Spinal cord (tissue), 10 donors: ENCODE measurements around the gene CD244. TPM values are rescaled to one million over a fixed set of nuclear protein-coding genes. Genes with fewer than 3 reads are reported as not detected.

Source experiments
- DNase-seq, 6 donors: peaks; one replicate each; pipeline versions ENCODE4 v3.0.0 to v3.0.0-alpha.2; 2013 to 2015; ENCODE audit warnings: low spot score in 6 of 6, low read depth in 4 of 6
- H3K27ac ChIP-seq: one replicate; pipeline ENCODE4 v1.5.1; 2013; ENCODE audit warnings: low read depth, low read length, control low read depth
- H3K27me3 ChIP-seq: one replicate; pipeline ENCODE4 v1.6.1; 2013; ENCODE audit warnings: low read length; ENCODE audit not compliant: control insufficient read depth, insufficient read depth
- H3K36me3 ChIP-seq: one replicate; pipeline ENCODE4 v1.6.1; 2013; ENCODE audit warnings: low read length; ENCODE audit not compliant: control insufficient read depth, insufficient read depth
- H3K4me1 ChIP-seq: one replicate; pipeline ENCODE4 v1.6.1; 2013; ENCODE audit warnings: low read length; ENCODE audit not compliant: control insufficient read depth, insufficient read depth
- H3K4me3 ChIP-seq: one replicate; pipeline ENCODE4 v1.5.1; 2013; ENCODE audit warnings: low read depth, low read length, control low read depth
- H3K9me3 ChIP-seq: one replicate; pipeline ENCODE4 v1.6.1; 2013; ENCODE audit warnings: low read length; ENCODE audit not compliant: control insufficient read depth, insufficient read depth
- WGBS: methylation state at CpG from one replicate; pipeline ENCODE4 v1.1.5; 2013; ENCODE audit warnings: missing lambda C conversion rate; ENCODE audit not compliant: insufficient coverage; 5-methylcytosine and 5-hydroxymethylcytosine counted together
- polyA plus RNA-seq, 2 donors: library from polyadenylated mRNA; unstranded; fragments of 120-200 nt; gene quantifications; one replicate each; pipeline ENCODE4 v1.2.1, GENCODE V29; 2013; ENCODE audit not compliant: insufficient read length in 2 of 2
- total RNA-seq, 2 donors: library from RNA; depleted of rRNA in 1 of 2; stranded (reverse); fragments of 120-200 nt in 1 of 2; fragments of >200 nt in 1 of 2; gene quantifications; one replicate each; pipeline versions ENCODE4 v1.2.3 to v1.2.4, GENCODE V29; 2013 to 2014
- donor health status: healthy.

Gene CD244
- total and polyA plus RNA-seq, 4 donors: 0.11 to 0.69 TPM; not detected in 2

DNA sequence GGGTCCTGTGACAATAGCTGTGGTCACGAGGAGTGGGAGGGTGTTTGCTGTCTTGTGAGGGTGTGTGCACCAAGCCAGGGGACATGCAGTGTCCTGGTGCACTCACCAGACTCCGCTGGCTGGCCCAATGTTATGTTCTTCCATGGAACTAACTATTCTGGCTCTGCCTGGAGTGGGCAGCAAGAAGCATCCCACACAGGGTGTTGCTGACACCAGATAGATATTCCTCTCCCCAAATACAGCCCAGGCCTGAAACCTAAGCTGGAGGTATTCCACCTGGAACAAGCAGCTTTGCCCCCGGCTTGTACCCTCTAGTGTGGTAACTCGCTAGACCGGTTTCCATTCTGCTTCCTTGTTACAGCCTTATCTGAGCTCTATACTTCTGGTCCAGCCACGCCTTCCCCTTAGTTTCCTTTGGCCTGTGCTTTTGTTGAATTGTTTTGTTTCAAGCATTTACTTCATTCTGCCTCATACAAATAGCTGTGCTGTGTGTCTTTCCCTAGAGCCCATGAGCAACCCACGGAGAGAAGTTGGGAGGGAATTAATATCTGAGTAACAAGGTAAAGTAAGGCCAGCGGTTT lies 81.4 kb downstream of the CD244 start:
- H3K4me1 ChIP-seq: no peaks in the 10 kb centered on the region
- no peak for DNase-seq
- WGBS: 75% methylated on average over 3 of the region's 8 CpGs

DNA sequence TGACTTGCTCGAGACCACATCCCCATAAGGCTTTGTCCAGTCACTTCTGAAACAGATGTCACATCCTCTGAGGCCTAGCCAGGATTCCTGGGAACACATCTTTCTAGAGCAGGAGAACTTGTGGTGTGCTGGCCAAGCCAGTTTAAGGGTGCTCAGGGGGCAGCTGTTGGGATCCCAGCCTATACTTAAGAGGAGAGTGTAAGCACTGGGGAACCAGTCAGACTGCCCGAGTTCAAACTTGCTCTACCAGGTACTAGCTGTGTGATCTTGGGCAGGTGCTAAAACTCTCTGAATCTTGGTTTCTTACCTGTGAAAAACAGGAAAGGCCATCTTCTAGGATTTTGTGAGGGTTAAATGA lies 82.3 kb downstream of the CD244 start:
- Histone ChIP-seq H3K4me3 (no peak overlapping the region), H3K27ac (no peak overlapping the region), H3K4me1 (no peaks in the 10 kb centered on the region), H3K9me3 (no peaks in the 10 kb centered on the region), H3K27me3 (no peaks in the 10 kb centered on the region), H3K36me3 (no peaks in the 10 kb centered on the region)
- 80% methylated on average over 2 of the region's 2 CpGs for WGBS
- no peak for DNase-seq

More for the DNA sequence above, 81.4 kb downstream of the CD244 start:
- Histone ChIP-seq H3K4me3 (no peak overlapping the region), H3K27me3 (no peaks in the 10 kb centered on the region), H3K27ac (no peak overlapping the region), H3K9me3 (no peaks in the 10 kb centered on the region), H3K36me3 (no peaks in the 10 kb centered on the region)

Other genes with a start within 250 kb of the CD244 start
- not detected for gene SLAMF1, start 215.8 kb downstream of the CD244 start, total RNA-seq
- not detected for gene SLAMF1, start 215.8 kb downstream of the CD244 start, polyA plus RNA-seq
- gene CD48, start 151.1 kb downstream of the CD244 start, total RNA-seq: 1 to 10 TPM; 1.1 to 9.4 TPM
- under 1 TPM in 1 of 2 donors, not detected in 1; 0.62 TPM for gene CD48, start 151.1 kb downstream of the CD244 start, polyA plus RNA-seq
- gene SLAMF7, start 123.6 kb downstream of the CD244 start, total RNA-seq: under 1 TPM; 0.11 to 0.59 TPM
- not detected for gene SLAMF7, start 123.6 kb downstream of the CD244 start, polyA plus RNA-seq
- gene LY9, start 66.7 kb downstream of the CD244 start, total RNA-seq: under 1 TPM in 1 of 2 donors, not detected in 1; 0.10 TPM
- under 1 TPM; 0.15 to 0.35 TPM for gene LY9, start 66.7 kb downstream of the CD244 start, polyA plus RNA-seq
- 1 to 10 TPM in 1 of 2 donors, under 1 TPM in 1; 0.22 to 1.1 TPM for gene ITLN1, start 22.3 kb upstream of the CD244 start, total RNA-seq
- not detected for gene ITLN1, start 22.3 kb upstream of the CD244 start, polyA plus RNA-seq
- under 1 TPM; 0.17 to 0.20 TPM for gene ITLN2, start 91.9 kb upstream of the CD244 start, total RNA-seq
- under 1 TPM in 1 of 2 donors, not detected in 1; 0.21 TPM for gene ITLN2, start 91.9 kb upstream of the CD244 start, polyA plus RNA-seq
- 10 to 100 TPM in 1 of 2 donors, 1 to 10 TPM in 1; 9.5 to 23.7 TPM for gene F11R, start 158.3 kb upstream of the CD244 start, total RNA-seq
- 10 to 100 TPM in 1 of 2 donors, 1 to 10 TPM in 1; 7.0 to 13.0 TPM for gene F11R, start 158.3 kb upstream of the CD244 start, polyA plus RNA-seq
- gene TSTD1, start 176.1 kb upstream of the CD244 start, total RNA-seq: 10 to 100 TPM; 12.1 to 25.5 TPM
- 10 to 100 TPM; 10.5 to 33.5 TPM for gene TSTD1, start 176.1 kb upstream of the CD244 start, polyA plus RNA-seq
- gene USF1, start 183.1 kb upstream of the CD244 start, total RNA-seq: 10 to 100 TPM; 67.1 to 81.6 TPM
- gene USF1, start 183.1 kb upstream of the CD244 start, polyA plus RNA-seq: 10 to 100 TPM; 84.8 to 93.7 TPM
- gene ARHGAP30, start 207.0 kb upstream of the CD244 start, total RNA-seq: 1 to 10 TPM; 2.1 to 4.2 TPM
- gene ARHGAP30, start 207.0 kb upstream of the CD244 start, polyA plus RNA-seq: 1 to 10 TPM; 2.6 to 3.1 TPM
- under 1 TPM in 1 of 2 donors, not detected in 1; 0.06 TPM for gene NECTIN4, start 226.7 kb upstream of the CD244 start, total RNA-seq
- gene NECTIN4, start 226.7 kb upstream of the CD244 start, polyA plus RNA-seq: under 1 TPM in 1 of 2 donors, not detected in 1; 0.15 TPM
- gene KLHDC9, start 235.5 kb upstream of the CD244 start, total RNA-seq: 10 to 100 TPM; 10.0 to 21.8 TPM
- 10 to 100 TPM; 26.6 to 27.7 TPM for gene KLHDC9, start 235.5 kb upstream of the CD244 start, polyA plus RNA-seq